ENCODE data around the gene GJB1.

Gene GJB1

DNA sequence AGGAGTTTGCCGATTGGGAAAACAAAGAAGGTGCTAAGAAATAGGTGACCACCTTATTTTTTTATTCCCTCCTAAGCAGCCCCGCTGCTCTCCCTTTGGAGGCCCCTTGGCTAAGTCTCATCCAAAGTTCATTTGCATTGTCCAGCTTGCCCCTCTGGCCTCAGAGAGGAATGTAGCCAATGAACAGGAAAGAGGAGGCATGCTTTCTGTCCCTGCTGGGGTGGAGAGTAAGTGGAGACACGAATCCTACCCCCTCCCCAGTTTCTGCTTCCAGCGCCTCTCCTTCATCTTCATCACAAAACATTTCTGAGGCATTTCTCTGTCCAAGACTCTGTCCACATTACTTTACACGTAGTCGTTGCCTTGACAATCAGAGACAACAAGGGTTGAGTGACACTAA, 39.7 kb upstream of the GJB1 start:
- Histone ChIP-seq H3K9ac (ENCODE audit: low read length) (no peak overlapping the region), H3K4me1 (ENCODE audit: low read length) (peaks cover 5% of the 10 kb centered on the region; the same call in 1 of the 2 replicates), H3K27me3 (replicated peaks; ENCODE audit: insufficient read depth, low read length) (no peaks in the 10 kb centered on the region), H3K27ac (ENCODE audit: low read length) (no peak overlapping the region), H3K4me2 (ENCODE audit: low read depth, low read length) (no peak overlapping the region), H2AFZ (ENCODE audit: low read length) (no peak overlapping the region), H3K4me3 (ENCODE audit: low read length) (no peak overlapping the region), H3K36me3 (replicated peaks; ENCODE audit: insufficient read depth, low read length) (no peaks in the 10 kb centered on the region), H3K9me2 (replicated peaks; ENCODE audit: insufficient read depth, low read length) (no peaks in the 10 kb centered on the region), H3F3A (ENCODE audit: insufficient read depth, low read length) (peaks cover 11% of the 10 kb centered on the region), H3K9me3 (replicated peaks; ENCODE audit: insufficient read depth, low read length) (no peaks in the 10 kb centered on the region), H4K20me1 (ENCODE audit: insufficient read depth, low read length) (no peaks in the 10 kb centered on the region), H3K79me2 (ENCODE audit: low read length) (no peaks in the 10 kb centered on the region)
- DNase-seq = no peak
- TF ChIP-seq EZH2phosphoT487 (IDR thresholded peaks at IDR 0.05; ENCODE audit: low read length) = no peak
- TF ChIP-seq, protein P1, sequence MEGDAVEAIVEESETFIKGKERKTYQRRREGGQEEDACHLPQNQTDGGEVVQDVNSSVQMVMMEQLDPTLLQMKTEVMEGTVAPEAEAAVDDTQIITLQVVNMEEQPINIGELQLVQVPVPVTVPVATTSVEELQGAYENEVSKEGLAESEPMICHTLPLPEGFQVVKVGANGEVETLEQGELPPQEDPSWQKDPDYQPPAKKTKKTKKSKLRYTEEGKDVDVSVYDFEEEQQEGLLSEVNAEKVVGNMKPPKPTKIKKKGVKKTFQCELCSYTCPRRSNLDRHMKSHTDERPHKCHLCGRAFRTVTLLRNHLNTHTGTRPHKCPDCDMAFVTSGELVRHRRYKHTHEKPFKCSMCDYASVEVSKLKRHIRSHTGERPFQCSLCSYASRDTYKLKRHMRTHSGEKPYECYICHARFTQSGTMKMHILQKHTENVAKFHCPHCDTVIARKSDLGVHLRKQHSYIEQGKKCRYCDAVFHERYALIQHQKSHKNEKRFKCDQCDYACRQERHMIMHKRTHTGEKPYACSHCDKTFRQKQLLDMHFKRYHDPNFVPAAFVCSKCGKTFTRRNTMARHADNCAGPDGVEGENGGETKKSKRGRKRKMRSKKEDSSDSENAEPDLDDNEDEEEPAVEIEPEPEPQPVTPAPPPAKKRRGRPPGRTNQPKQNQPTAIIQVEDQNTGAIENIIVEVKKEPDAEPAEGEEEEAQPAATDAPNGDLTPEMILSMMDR (IDR thresholded peaks at IDR 0.05; ENCODE audit: low read length) = no peak
- no peak for TF ChIP-seq EZH2 (optimal IDR thresholded peaks at IDR 0.05; ENCODE audit: low read depth, low read length)

DNA sequence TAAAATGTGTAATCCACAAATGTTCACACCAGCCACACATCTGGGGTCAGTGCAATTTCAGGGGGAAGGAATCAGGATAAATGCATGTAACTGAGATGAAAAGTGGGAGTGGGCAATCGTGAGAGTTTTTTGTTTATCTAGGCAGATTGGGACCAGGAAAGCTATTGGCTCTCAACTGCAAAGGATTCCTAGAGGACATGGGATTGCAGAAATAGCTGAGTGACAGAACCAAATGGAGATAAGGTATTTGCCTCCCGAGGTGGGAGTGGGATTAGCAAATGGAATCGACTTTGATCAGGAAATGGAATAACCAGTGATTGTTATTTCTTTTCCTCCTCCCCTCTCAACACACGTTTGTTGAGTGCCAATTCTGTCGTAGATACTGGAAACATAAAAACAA, 38.9 kb upstream of the GJB1 start:
- Histone ChIP-seq H3K4me2 (ENCODE audit: low read depth, low read length) (no peak overlapping the region), H3K4me3 (ENCODE audit: low read length) (no peak overlapping the region), H3K36me3 (replicated peaks; ENCODE audit: insufficient read depth, low read length) (no peaks in the 10 kb centered on the region)

DNA sequence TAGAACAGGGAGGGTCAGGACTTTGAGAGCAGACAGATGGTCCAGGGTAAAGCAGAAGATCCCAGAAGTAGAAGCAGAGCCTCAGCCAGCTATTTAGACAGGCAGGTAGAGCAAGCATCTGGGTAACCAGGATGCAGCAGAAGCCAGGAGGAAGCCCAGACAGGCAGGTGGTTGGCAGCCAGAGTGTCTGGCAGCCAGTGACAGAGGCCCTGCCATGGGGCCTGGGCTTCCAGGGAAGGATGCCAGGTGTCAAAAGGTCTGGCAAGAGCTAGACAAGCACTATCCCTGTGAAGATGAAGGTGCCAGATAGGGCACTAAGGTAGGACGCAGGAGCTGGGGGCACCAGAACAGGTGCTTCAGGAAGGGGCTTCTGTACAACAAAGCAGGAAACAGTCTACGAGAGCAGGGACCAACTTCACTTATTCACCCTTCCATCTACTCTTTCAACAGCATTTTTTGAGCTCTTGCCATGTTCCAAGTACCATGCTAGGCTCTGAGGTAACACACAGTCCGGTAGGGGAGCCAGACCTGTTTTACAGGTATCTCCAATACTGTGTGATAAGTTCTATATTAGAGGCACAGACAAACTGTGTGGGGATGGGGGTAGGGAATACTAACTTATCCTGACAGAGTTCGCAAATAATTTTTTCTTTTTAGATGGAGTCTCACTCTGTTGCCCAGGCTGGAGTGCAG, 38.1 kb upstream of the GJB1 start:
- peaks cover 11% of the 10 kb centered on the region for H3F3A ChIP-seq (ENCODE audit: insufficient read depth, low read length)
- no peak overlapping the region for H3K27ac ChIP-seq (ENCODE audit: low read length)
- no peak overlapping the region for H3K4me3 ChIP-seq (ENCODE audit: low read length)
- no peaks in the 10 kb centered on the region for H3K9me2 ChIP-seq (replicated peaks; ENCODE audit: insufficient read depth, low read length)
- TF ChIP-seq, protein P1 (IDR thresholded peaks at IDR 0.05; ENCODE audit: low read length) = no peak
- no peak for TF ChIP-seq EZH2phosphoT487 (IDR thresholded peaks at IDR 0.05; ENCODE audit: low read length)
- no peak for TF ChIP-seq EZH2 (optimal IDR thresholded peaks at IDR 0.05; ENCODE audit: low read depth, low read length)
- no peak overlapping the region for H3K4me2 ChIP-seq (ENCODE audit: low read depth, low read length)
- DNase-seq = no peak
- no peaks in the 10 kb centered on the region for H3K27me3 ChIP-seq (replicated peaks; ENCODE audit: insufficient read depth, low read length)
- no peak overlapping the region for H2AFZ ChIP-seq (ENCODE audit: low read length)
- no peaks in the 10 kb centered on the region for H3K79me2 ChIP-seq (ENCODE audit: low read length)
- no peak overlapping the region for H3K9ac ChIP-seq (ENCODE audit: low read length)
- no peaks in the 10 kb centered on the region for H3K36me3 ChIP-seq (replicated peaks; ENCODE audit: insufficient read depth, low read length)
- no peaks in the 10 kb centered on the region for H3K9me3 ChIP-seq (replicated peaks; ENCODE audit: insufficient read depth, low read length)
- no peaks in the 10 kb centered on the region for H4K20me1 ChIP-seq (ENCODE audit: insufficient read depth, low read length)
- peaks cover 5% of the 10 kb centered on the region; the same call in 1 of the 2 replicates for H3K4me1 ChIP-seq (ENCODE audit: low read length)

More for the DNA sequence above, 38.9 kb upstream of the GJB1 start:
- H4K20me1 ChIP-seq (ENCODE audit: insufficient read depth, low read length) = no peaks in the 10 kb centered on the region
- peaks cover 5% of the 10 kb centered on the region; the same call in 1 of the 2 replicates for H3K4me1 ChIP-seq (ENCODE audit: low read length)
- H3K27me3 ChIP-seq (replicated peaks; ENCODE audit: insufficient read depth, low read length) = no peaks in the 10 kb centered on the region
- peaks cover 11% of the 10 kb centered on the region for H3F3A ChIP-seq (ENCODE audit: insufficient read depth, low read length)
- no peak overlapping the region for H3K9ac ChIP-seq (ENCODE audit: low read length)
- DNase-seq = no peak
- H2AFZ ChIP-seq (ENCODE audit: low read length) = no peak overlapping the region
- H3K79me2 ChIP-seq (ENCODE audit: low read length) = no peaks in the 10 kb centered on the region
- TF ChIP-seq EZH2phosphoT487 (IDR thresholded peaks at IDR 0.05; ENCODE audit: low read length) (no peak), EZH2 (optimal IDR thresholded peaks at IDR 0.05; ENCODE audit: low read depth, low read length) (no peak)
- TF ChIP-seq, protein P1 (IDR thresholded peaks at IDR 0.05; ENCODE audit: low read length) = no peak
- no peaks in the 10 kb centered on the region for H3K9me3 ChIP-seq (replicated peaks; ENCODE audit: insufficient read depth, low read length)
- H3K27ac ChIP-seq (ENCODE audit: low read length) = no peak overlapping the region
- H3K9me2 ChIP-seq (replicated peaks; ENCODE audit: insufficient read depth, low read length) = no peaks in the 10 kb centered on the region

Measured in MM.1S (cell line).